Upper lobe of left lung (tissue), 6 donors: ENCODE results near the gene BPI. TPM values are rescaled to one million over a fixed set of nuclear protein-coding genes. Genes with fewer than 3 reads are reported as not detected.
"Not testable (repeated sequence)": the region's sequence is repeated elsewhere in the genome, so short reads cannot be mapped to it uniquely, and the experiment has no call there.

Experiments
- ATAC-seq, 2 donors: fragments of 200-7000 bp; cut with Tn5 transposase; one replicate each; pipeline ENCODE4 v1.9.1; 2022; ENCODE audit warnings: mild to moderate bottlenecking in 2 of 2, moderate library complexity in 2 of 2; ENCODE audit not compliant: low FRiP score in 2 of 2
- DNase-seq, 2 donors: peaks; one replicate each; pipeline ENCODE4 v3.0.0-alpha.2; 2019 to 2020
- H3K27ac ChIP-seq, 4 donors: fragments of 200-600 bp; sonication (generic); one replicate each; pipeline ENCODE4 v1.5.1; 2016 to 2019
- H3K27me3 ChIP-seq, 4 donors: fragments of 200-600 bp; sonication (generic); one replicate each; pipeline ENCODE4 v1.5.1; 2017 to 2019
- H3K36me3 ChIP-seq, 4 donors: fragments of 200-600 bp; sonication (generic); one replicate each; pipeline ENCODE4 v1.5.1; 2016 to 2019
- H3K4me1 ChIP-seq, 4 donors: fragments of 200-600 bp; sonication (generic); one replicate each; pipeline ENCODE4 v1.5.1; 2018 to 2019
- H3K4me3 ChIP-seq, 4 donors: fragments of 200-600 bp; sonication (generic); one replicate each; pipeline ENCODE4 v1.5.1; 2017 to 2019; ENCODE audit warnings: mild to moderate bottlenecking in 2 of 4, moderate library complexity in 1 of 4
- H3K9me3 ChIP-seq, 4 donors: fragments of 200-600 bp; sonication (generic); one replicate each; pipeline ENCODE4 v1.5.1; 2018 to 2019
- EP300 ChIP-seq, 4 donors: sonication (generic); formaldehyde crosslinking; IDR thresholded peaks; one replicate each; pipeline ENCODE4 v1.5.1; 2017; ENCODE audit warnings: antibody characterized with exemption in 4 of 4, control low read depth in 2 of 4
- POLR2A ChIP-seq, 4 donors: fragments of 450-650 bp; IDR thresholded peaks; one replicate each; pipeline ENCODE4 v1.5.1; 2016 to 2017; ENCODE audit warnings: antibody characterized with exemption in 4 of 4, mild to moderate bottlenecking in 2 of 4
- POLR2AphosphoS5 ChIP-seq, 2 donors: sonication (generic); formaldehyde crosslinking; IDR thresholded peaks; one replicate each; pipeline ENCODE4 v1.5.1; 2017; ENCODE audit warnings: antibody characterized with exemption in 2 of 2
- WGBS, 2 donors: methylation state at CpG; one replicate each; pipeline ENCODE4 v1.1.5; 2017 to 2018; 5-methylcytosine and 5-hydroxymethylcytosine counted together
- total RNA-seq, 6 donors: library from RNA; depleted of rRNA in 4 of 6; stranded (reverse); fragments of >200 nt in 4 of 6; gene quantifications; one replicate each; pipeline versions ENCODE4 v1.1.0 to v1.2.1, GENCODE V29; 2016 to 2021
- TF ChIP-seq, protein P1 (sequence below), 6 experiments: fragments of 450-650 bp in 4 of 6; fragments of 200-600 bp in 2 of 6; sonication (generic) in 2 of 6; IDR thresholded peaks; one replicate each; pipeline ENCODE4 v1.5.1; 2016 to 2019; ENCODE audit warnings: antibody characterized with exemption in 6 of 6
- donor health status: DM: no; HTN: no; CAD: no; lungs with moderate emphysema.
- donor health status: DM: no; HTN: yes; CAD: no; lungs with severe emphysema.

The BPI gene
- total RNA-seq, 6 donors from 2014 or later: 0.14 to 6.3 (median 0.67) TPM; not detected in 1

- Histone ChIP-seq H3K27ac (no peak overlapping the region), H3K4me3 (no peak overlapping the region), H3K27me3 (no peaks in the 10 kb centered on the region), H3K9me3 (no peaks in the 10 kb centered on the region), H3K36me3 (no peaks in the 10 kb centered on the region), H3K4me1 (no peaks in the 10 kb centered on the region)
- DNase-seq (no peak), ATAC-seq (no peak)
- TF ChIP-seq POLR2A (IDR thresholded peaks at IDR 0.05) (no peak), POLR2AphosphoS5 (IDR thresholded peaks at IDR 0.05) (no peak), EP300 (IDR thresholded peaks at IDR 0.05) (no peak)
- TF ChIP-seq, protein P1, sequence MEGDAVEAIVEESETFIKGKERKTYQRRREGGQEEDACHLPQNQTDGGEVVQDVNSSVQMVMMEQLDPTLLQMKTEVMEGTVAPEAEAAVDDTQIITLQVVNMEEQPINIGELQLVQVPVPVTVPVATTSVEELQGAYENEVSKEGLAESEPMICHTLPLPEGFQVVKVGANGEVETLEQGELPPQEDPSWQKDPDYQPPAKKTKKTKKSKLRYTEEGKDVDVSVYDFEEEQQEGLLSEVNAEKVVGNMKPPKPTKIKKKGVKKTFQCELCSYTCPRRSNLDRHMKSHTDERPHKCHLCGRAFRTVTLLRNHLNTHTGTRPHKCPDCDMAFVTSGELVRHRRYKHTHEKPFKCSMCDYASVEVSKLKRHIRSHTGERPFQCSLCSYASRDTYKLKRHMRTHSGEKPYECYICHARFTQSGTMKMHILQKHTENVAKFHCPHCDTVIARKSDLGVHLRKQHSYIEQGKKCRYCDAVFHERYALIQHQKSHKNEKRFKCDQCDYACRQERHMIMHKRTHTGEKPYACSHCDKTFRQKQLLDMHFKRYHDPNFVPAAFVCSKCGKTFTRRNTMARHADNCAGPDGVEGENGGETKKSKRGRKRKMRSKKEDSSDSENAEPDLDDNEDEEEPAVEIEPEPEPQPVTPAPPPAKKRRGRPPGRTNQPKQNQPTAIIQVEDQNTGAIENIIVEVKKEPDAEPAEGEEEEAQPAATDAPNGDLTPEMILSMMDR (IDR thresholded peaks at IDR 0.05): no peak
- 89 to 95% methylated on average over 2 of the region's 2 CpGs for WGBS, 2 donors
Measured at GRCh38 chr20:38278763-38279162, 25.2 kb upstream of the BPI start.

DNA sequence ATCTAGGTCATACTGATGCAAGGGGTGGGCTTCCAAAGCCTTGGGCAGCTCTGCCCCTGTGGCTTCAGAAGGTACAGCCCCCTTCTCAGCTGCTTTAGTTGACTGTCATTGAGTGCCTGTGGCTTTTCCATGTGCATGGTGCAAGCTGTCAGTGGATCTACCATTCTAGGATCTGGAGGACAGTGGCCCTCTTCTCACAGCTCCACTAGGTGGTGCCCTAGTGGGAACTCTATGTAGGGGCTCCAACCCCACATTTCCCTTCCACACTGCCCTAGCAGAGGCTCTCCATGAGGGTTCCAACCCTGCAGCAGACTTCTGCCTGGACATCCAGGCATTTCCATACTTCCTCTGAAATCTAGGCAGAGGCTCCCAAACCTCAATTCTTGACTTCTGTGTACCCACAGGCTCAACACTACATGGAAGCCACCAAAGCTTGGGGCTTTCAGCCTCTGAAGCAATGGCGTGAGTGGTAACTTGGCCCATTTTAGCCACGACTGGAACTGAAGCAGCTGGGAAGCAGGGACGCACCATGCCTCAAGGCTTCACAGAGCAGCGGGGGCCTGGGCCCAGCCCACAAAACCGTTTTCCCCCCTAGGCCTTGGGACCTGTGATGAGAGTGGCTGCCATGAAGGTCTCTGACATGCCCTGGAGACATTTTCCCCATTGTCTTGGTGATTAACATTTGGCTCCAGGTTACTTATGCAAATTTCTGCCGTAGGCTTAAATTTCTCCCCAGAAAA is 22.6 kb upstream of the BPI start:
- H3K27ac ChIP-seq, H3K27me3 ChIP-seq, H3K4me1 ChIP-seq, H3K9me3 ChIP-seq, ATAC-seq, H3K36me3 ChIP-seq, H3K4me3 ChIP-seq, DNase-seq: not testable (repeated sequence)
- 84 to 97% methylated on average over 2 to 6 of the region's 6 CpGs for WGBS, 2 donors

DNA sequence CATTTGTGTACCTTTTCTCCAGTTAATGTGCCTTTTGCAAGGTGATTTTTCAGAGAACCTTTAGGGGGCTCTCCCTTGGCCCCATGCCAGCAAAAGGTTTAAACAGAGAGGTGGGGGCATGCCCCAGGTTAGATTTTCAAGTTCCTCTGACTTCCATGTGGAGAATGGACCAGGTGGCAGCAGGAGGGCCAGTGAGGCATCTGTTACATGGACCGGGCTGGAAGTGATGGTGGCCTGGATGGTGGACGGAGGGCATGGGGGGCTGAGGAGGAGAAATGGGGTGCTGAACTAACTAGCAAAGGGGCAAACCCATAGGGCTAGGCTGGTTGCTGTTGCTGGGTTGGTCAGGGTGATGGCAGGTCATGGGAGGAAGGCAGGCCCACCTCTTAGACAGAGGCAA is 20.7 kb upstream of the BPI start:
- Histone ChIP-seq H3K27ac (no peak overlapping the region), H3K4me1 (no peaks in the 10 kb centered on the region), H3K4me3 (no peak overlapping the region), H3K9me3 (no peaks in the 10 kb centered on the region), H3K27me3 (no peaks in the 10 kb centered on the region), H3K36me3 (no peaks in the 10 kb centered on the region)
- TF ChIP-seq POLR2AphosphoS5 (IDR thresholded peaks at IDR 0.05) (no peak), POLR2A (IDR thresholded peaks at IDR 0.05) (no peak), EP300 (IDR thresholded peaks at IDR 0.05) (no peak)
- TF ChIP-seq, protein P1 (IDR thresholded peaks at IDR 0.05): no peak
- ATAC-seq: no peak
- WGBS, 2 donors: 97 to 100% methylated on average over 2 of the region's 2 CpGs
- no peak for DNase-seq

GRCh38 chr20:38284066-38284650 is 19.8 kb upstream of the BPI start:
- not testable (repeated sequence) for H3K27ac ChIP-seq, H3K9me3 ChIP-seq, H3K4me1 ChIP-seq, H3K4me3 ChIP-seq, H3K27me3 ChIP-seq, H3K36me3 ChIP-seq, DNase-seq, ATAC-seq
- 92 to 95% methylated on average over 7 of the region's 7 CpGs for WGBS, 2 donors

DNA sequence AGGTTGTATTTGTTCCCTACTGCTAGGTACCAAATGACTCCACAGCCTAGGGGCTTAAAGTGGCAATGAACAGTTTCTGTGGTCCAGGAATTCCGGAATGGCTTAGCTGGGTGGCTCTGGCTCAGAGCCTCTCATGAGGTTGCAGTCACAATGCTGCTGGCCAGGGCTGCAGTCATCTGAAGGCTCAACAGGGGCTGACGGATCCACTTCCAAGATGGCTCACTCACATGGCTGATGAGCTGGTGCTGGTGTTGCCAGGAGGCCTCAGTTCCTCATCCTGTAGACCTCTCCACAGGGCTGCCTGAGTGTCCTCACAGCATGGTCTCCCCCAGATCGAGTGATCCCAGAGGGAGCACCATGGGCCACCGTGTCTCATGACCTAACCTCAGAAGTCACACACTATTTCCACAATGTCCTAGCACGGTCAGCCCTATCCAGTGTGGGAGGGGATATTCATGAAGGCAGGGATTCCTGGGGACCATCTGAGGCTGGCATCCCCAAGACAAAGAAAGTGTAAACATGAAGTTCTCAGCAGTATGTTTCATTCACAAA is 19.0 kb upstream of the BPI start:
- 90 to 100% methylated on average over 2 to 5 of the region's 5 CpGs for WGBS, 2 donors
- Histone ChIP-seq H3K27ac (no peak overlapping the region), H3K36me3 (no peaks in the 10 kb centered on the region), H3K27me3 (no peaks in the 10 kb centered on the region), H3K9me3 (no peaks in the 10 kb centered on the region), H3K4me1 (no peaks in the 10 kb centered on the region), H3K4me3 (no peak overlapping the region)
- ATAC-seq (peak in 1 of 2 donors; percentile 51), DNase-seq (no peak)
- TF ChIP-seq EP300 (IDR thresholded peaks at IDR 0.05) (no peak), POLR2AphosphoS5 (IDR thresholded peaks at IDR 0.05) (no peak), POLR2A (IDR thresholded peaks at IDR 0.05) (no peak)
- TF ChIP-seq, protein P1 (IDR thresholded peaks at IDR 0.05): no peak
